TTC549 (cell line): Measurements from ENCODE around the gene STMN1.

Source experiments
- FAIRE-seq: peaks from 2 replicates; lab custom pipeline; 2012; peaks lifted over from hg19 to GRCh38; lab: Jason Lieb, UNC

Gene STMN1

DNA sequence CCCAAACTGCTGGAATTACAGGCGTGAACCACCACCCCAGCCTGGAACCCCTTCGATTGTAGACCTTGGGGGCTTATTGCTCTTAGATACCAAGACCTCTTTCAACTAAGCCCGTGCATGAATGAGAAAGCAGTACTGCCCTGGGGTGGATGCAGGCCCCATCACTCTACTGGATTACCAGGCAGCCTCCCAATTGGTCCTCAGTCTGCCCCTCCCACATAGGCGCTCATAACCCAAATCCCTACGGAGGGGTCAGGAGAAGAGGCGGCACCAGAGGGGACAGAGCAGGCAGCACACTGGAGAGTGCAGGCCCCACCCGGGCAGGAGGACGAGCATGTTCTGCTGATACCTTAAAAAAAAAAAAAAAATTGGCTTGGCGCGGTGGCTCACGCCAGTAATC lies 12.4 kb upstream of the STMN1 start:
- no peak for FAIRE-seq

DNA sequence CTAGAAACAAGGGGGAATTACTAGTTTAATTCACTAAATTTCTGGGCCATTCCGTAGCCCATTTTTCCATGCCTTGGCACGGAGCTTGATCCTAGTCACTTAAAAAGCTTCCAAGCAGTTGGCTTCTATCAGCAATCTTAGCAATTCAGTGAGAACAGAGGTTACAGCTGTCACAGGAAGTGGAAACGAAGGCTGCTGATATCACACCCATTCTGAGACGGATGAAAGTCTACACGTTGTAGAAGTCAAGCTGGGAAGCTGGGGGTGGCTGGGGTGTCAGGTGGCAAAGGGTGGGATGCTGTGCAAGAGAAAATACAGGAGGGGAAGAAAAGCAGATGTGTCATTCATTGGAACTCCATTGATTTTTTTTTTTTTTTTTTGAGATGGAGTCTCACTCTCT lies 11.8 kb upstream of the STMN1 start:
- FAIRE-seq: no peak

DNA sequence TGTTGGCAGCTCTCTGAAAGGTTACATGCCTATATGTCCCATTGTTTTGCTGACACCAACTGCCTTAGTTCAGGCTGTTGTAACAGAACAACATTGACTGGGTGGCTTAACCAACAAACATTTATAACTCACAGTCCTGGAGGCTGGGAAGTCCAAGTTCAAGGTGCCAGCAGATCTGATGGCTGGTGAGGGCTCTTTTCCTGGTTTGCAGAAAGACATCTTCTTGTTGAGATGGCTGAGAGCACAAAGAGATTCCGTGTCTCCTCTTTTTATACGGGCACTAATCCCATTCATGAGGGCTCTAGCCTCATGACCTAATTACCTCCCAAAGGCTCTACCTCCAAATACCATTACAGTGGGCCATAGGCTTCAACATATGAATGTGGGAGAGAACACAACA lies 10.2 kb upstream of the STMN1 start:
- FAIRE-seq: no peak

GRCh38 chr1:25914074-25914995 lies 8.1 kb upstream of the STMN1 start:
- no peak for FAIRE-seq

DNA sequence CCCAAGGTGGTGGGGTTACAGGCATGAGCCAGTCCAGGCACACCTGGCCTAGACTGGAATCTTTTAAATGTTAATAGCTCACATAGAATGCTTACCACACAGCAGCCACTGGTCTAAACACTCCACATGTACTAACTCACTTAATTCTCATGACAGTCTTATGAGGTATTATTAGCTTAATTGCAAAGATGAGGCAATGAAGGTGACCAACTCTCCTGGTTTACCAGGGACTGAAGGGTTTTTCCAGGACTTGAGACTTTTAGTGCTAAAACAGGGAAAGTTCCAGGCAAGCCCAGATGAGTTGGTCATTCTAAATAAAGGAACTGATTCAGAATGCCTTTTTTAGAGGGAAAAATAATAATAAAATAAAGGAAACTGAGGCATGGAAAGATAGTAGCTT lies 7.0 kb upstream of the STMN1 start:
- no peak for FAIRE-seq

DNA sequence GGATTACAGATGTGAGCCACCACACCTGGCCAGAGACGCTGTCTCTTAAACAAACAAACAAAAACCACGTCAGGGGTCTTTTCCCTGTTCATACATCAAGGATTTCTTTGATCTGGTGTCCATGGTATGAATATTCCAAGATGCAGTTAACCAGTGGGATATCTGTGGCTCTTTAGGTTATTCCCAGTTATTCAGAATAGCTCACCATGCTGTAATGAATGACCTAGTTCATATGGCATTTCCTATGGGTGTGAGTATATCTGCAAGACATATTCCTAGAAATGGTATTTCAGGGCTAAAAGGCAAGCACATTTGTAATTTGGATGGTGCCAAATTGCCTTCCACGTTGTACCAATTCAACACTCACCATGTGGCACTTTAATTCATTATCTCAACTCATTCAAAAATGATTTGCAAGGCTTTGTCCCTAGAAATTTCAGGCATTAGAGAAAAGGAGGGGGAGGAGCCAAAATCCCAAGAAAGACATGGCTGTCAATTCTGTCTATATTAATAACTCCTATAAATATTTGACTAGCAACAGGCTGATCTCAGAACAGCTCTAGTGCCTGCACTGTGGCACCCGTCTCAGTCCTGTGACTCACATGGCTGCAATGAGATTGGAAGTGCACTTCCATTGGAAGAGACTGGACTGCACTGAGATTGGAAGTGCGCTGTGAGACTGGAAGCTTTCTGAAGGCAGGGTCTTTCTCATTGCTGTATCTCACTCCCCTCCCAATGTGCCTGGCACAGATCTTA lies 6.0 kb upstream of the STMN1 start:
- no peak for FAIRE-seq

DNA sequence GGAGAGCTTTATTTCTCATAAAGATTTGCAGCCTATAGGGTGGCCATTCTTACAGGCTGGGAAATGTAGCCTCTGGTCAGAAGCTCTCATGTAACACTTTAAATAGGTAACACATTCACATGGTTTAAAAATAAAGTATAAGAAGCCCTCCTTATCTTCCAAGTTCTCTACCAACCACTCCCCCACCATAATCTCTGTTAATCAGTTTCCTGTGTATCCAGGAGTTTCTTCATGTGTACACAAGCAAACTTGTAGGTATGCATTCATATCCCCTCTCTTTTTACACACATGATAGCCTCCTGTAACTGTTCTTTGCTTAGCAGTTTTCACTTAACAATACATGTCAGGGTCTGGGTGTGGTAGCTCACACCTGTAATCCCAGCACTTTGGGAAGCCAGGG lies 4.9 kb upstream of the STMN1 start:
- no peak for FAIRE-seq

- no peak for FAIRE-seq
Observed at GRCh38 chr1:25909040-25909439, 2.8 kb upstream of the STMN1 start.

- FAIRE-seq: no peak
Observed at GRCh38 chr1:25908161-25908560, 1.9 kb upstream of the STMN1 start.

DNA sequence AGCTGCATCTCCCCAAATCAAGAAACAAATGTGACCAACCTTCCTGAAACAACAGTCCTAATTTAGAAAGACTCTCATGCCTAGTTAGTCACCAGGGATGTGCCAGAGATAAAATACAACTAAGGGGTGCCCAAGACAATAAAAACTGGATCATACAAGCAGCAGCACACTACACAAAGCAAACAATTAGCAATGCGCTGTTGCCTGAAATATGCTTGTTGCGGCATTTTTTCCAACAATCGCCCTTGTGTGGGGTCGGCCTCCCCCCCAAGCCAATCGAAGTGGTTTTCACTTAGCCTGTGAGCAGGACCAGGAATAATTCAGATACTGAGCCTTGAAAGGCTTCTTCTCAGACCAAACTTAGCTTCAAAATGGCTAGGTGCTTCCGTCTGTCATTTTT lies 1.4 kb upstream of the STMN1 start:
- FAIRE-seq: no peak

DNA sequence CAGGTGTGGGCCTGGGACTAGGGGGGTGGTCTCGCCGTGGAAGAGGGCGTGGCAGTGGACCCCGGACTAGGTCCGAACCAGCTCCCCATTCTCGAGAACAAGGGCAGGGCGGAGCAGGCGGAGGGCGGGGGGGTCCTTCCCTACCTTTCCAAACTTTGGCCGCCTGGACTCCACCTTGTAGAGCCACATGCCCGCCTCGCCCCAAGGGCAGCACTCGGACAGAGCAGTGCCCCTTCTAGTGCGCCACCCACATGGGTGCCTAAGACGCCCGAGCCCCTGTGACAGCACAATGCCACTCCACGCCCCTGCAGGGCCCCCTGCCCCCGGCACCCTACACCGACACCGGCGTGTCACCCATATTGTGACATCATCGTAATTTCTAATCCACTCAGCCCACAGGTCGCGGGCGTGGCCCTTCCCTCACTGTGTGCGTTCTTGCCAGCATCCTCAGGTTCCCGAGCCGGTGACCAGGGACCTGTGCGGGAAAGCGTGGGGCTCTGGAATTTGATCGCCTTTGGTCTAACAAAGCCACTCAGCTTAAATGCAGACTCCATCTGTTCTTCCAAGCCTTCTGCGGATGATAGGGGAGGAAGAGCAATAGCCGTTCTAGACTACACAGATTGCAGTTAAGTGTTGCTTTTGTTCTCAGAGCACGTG lies 553 bp upstream of the STMN1 start:
- FAIRE-seq: no peak

GRCh38 chr1:25904943-25905679 lies 1.1 kb downstream of the STMN1 start:
- no peak for FAIRE-seq

DNA sequence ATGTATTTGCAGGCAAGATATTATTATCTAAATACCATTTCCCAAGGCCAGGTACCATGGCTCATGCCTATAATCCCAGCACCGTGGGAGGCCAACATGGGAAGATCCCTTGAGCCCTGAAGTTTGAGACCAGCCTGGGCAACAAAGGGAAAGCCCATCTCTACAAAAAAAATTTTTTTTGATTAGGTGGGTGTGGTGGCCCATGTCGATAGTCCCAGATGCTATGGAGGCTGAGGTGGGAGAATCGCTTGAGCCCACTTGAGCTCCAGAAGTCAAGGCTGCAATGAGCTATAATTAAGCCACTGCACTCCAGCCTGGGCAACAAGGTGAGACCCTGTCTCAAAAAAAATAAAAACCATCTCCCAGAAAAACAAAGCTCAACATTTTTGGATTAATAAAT lies 2.2 kb downstream of the STMN1 start:
- FAIRE-seq: no peak

DNA sequence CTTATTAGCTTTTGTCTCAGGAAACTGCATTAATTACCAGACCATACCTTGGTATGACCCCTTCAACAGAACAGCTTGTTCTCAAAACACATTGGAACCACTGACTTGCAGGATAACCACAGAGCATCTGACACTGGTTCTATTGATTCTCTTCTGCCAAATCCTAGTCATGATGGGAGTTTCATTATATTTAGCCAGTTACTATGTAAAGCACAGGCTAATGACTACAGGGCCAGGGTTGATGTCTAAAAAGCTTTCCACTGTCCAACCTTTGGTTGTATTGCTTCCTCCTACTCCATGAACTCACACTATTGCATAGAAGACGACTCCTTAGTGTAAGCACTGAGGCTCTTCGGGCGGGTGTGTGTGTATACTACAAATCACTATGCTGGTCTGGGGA lies 3.8 kb downstream of the STMN1 start:
- FAIRE-seq: no peak

DNA sequence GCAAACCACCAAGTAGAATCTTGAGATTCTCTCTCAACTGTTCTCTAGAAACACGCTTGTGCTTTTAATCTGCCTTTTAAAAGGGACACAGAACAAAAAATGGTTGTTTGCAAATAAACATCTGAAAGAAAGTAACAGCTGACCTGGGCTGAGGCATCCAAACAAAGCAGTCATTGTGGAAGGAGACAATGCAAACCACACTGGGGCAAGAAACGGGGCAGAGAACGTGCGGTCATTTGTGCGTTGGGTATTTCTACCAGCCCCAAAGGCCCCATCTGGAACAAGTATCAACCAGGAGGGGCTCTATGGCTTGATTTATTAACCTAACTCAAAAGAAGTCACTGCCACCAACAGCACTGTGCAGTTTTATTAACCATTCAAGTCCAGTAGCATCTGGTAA lies 6.0 kb downstream of the STMN1 start:
- no peak for FAIRE-seq

GRCh38 chr1:25899792-25900191 lies 6.4 kb downstream of the STMN1 start:
- FAIRE-seq: no peak

GRCh38 chr1:25898223-25899015 lies 7.8 kb downstream of the STMN1 start:
- no peak for FAIRE-seq

- FAIRE-seq: no peak
Observed at GRCh38 chr1:25897754-25898153, 8.5 kb downstream of the STMN1 start.

DNA sequence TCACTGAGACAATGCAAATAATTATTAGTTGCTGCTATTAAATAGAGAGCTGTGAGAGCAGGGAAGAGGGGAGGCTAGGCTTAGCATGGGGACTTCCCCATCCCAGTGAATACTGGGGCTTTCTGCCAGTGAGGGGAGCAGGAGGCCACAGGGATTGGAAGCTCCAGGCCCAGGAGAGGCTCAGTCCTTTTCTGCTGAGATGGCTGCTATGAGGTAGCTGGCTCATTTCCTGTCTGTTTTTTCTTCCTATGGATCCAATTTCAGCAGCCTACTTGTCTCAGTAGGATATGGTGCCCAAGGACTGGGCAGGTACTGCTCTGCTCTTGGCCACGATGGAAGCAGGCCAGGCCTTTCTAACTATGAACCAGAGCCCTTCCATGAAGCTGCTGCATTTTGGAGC lies 10.0 kb downstream of the STMN1 start:
- FAIRE-seq: no peak

- FAIRE-seq: peak; percentile 78
Observed at GRCh38 chr1:25895365-25895990, 10.7 kb downstream of the STMN1 start.

DNA sequence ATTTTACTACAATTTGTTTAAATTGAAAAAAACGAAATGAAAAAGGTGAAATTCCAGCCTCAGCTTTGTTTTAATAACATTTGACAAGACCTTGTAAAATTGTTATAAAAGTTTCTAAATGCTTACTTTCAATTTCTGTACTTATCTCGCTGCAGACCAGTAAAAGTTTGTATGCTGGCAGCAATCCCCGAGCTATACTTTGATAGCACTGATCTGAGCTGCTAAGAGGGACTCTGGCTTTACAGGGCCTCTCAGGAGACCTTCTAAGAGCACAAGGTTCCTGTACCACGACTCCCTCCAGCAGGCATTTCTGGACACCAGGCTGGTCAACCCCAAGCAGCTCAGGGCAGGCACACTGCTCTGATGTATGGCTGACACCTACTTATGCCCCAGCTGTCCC lies 13.1 kb downstream of the STMN1 start:
- FAIRE-seq: peak; percentile 25
